GM12878 (cell line): ENCODE measurements around the gene TOM1L1. TPM values are rescaled to one million over a fixed set of nuclear protein-coding genes. Genes with fewer than 3 reads are reported as not detected.

Experiments
- ATAC-seq: fragments of 200-7000 bp; cut with Tn5 transposase; 3 replicates; pipeline ENCODE4 v1.9.1; 2020; ENCODE audit warnings: mild to moderate bottlenecking, moderate library complexity
- BruUV-seq: library from RNA; stranded (reverse); fragments of 400-500 nt; replicated peaks from 2 replicates; lab custom pipeline; 2021; lab: Mats Ljungman, UMichigan
- CTCF ChIA-PET: fragments of 300-600 bp; sonication (Branson Sonifier 250); formaldehyde crosslinking; extraction: SDS; loops from one replicate; lab custom pipeline; 2021; ENCODE audit warnings: inconsistent platforms; lab: Yijun Ruan, JAX
- POLR2A ChIA-PET: fragments of 350-600 bp; formaldehyde crosslinking; extraction: SDS; loops from one replicate; lab custom pipeline; 2021; ENCODE audit warnings: inconsistent platforms; lab: Charles Lee
- RAD21 ChIA-PET: fragments of 300-600 bp; sonication (Branson Sonifier 250); formaldehyde crosslinking; loops from one replicate; lab custom pipeline; 2023; ENCODE audit warnings: antibody characterized with exemption; ENCODE audit not compliant: unreplicated experiment; lab: Charles Lee
- SMC1A ChIA-PET: fragments of 300-600 bp; sonication (Branson Sonifier 250); formaldehyde crosslinking; loops from one replicate; lab custom pipeline; 2023; ENCODE audit not compliant: unreplicated experiment, uncharacterized antibody; lab: Charles Lee
- DNase-seq: peaks from one replicate; pipeline ENCODE4 v3.0.0-alpha.2; 2011; ENCODE audit warnings: low read depth, low spot score
- FAIRE-seq: peaks from 3 replicates; lab custom pipeline; 2011; peaks lifted over from hg19 to GRCh38; lab: Jason Lieb, UNC
- H2AFZ ChIP-seq: 2 replicates; pipeline ENCODE4 v1.6.0; 2011; ENCODE audit warnings: low read depth, low read length, control low read depth; ENCODE audit not compliant: control insufficient read depth
- H3K27ac ChIP-seq: 2 replicates; pipeline ENCODE4 v1.5.1; 2011; ENCODE audit warnings: control low read depth; ENCODE audit not compliant: control insufficient read depth, insufficient read depth
- H3K27me3 ChIP-seq, 2 experiments: replicated peaks in 1 of 2; 2 replicates each; pipeline versions ENCODE4 v1.6.0 to v1.6.1; 2011; ENCODE audit warnings: low read length in 1 of 2; ENCODE audit not compliant: control insufficient read depth in 2 of 2, insufficient read depth in 2 of 2
- H3K36me3 ChIP-seq, 2 experiments: 2 replicates each; pipeline ENCODE4 v1.5.1; 2011; ENCODE audit warnings: low read length in 1 of 2; ENCODE audit not compliant: control insufficient read depth in 2 of 2, insufficient read depth in 2 of 2
- H3K4me1 ChIP-seq: 2 replicates; pipeline ENCODE4 v1.6.1; 2011; ENCODE audit warnings: mild to moderate bottlenecking, low read length, moderate library complexity, mixed read lengths; ENCODE audit not compliant: control insufficient read depth, insufficient read depth
- H3K4me2 ChIP-seq: 2 replicates; pipeline ENCODE4 v1.6.0; 2011; ENCODE audit warnings: control low read depth; ENCODE audit not compliant: control insufficient read depth, insufficient read depth
- H3K4me3 ChIP-seq: fragments of 200-600 bp; sonication (generic); 2 replicates; pipeline ENCODE4 v1.5.1; 2016
- H3K79me2 ChIP-seq: 2 replicates; pipeline ENCODE4 v1.6.0; 2011; ENCODE audit warnings: low read length; ENCODE audit not compliant: control insufficient read depth, insufficient read depth
- H3K9ac ChIP-seq: 2 replicates; pipeline ENCODE4 v1.8.0; 2011; ENCODE audit warnings: low read length, control low read depth, mixed read lengths; ENCODE audit not compliant: control insufficient read depth, insufficient read depth
- H3K9me3 ChIP-seq: replicated peaks from 3 replicates; pipeline ENCODE4 v1.5.1; 2011; ENCODE audit warnings: mild to moderate bottlenecking, low read length; ENCODE audit not compliant: control insufficient read depth, insufficient read depth
- H4K20me1 ChIP-seq: 2 replicates; pipeline ENCODE4 v1.6.0; 2011; ENCODE audit not compliant: control insufficient read depth, insufficient read depth
- ATF7 ChIP-seq: fragments of 450-650 bp; IDR thresholded peaks from 2 replicates; pipeline ENCODE4 v1.6.1; 2016; ENCODE audit warnings: low read depth, mild to moderate bottlenecking
- BACH1 ChIP-seq: fragments of 450-650 bp; IDR thresholded peaks from 2 replicates; pipeline ENCODE4 v1.6.1; 2017; ENCODE audit warnings: mild to moderate bottlenecking, borderline replicate concordance
- CREM ChIP-seq: IDR thresholded peaks from 2 replicates; pipeline ENCODE4 v1.6.1; 2014; ENCODE audit warnings: antibody characterized with exemption, low read depth
- GABPA ChIP-seq: IDR thresholded peaks from 2 replicates; pipeline ENCODE4 v1.6.1; 2014; ENCODE audit warnings: antibody characterized with exemption, low read depth, mild to moderate bottlenecking, inconsistent platforms
- IKZF1 ChIP-seq: fragments of 450-650 bp; conservative IDR thresholded peaks from 2 replicates; pipeline ENCODE4 v1.6.1; 2017; ENCODE audit warnings: antibody characterized with exemption, mild to moderate bottlenecking
- MEF2A ChIP-seq: IDR thresholded peaks from 2 replicates; pipeline ENCODE4 v1.6.1; 2011; ENCODE audit warnings: low read depth, mild to moderate bottlenecking, low read length, moderate library complexity; ENCODE audit not compliant: insufficient read depth
- MYB ChIP-seq: fragments of 150-350 bp; IDR thresholded peaks from 2 replicates; pipeline ENCODE4 v1.6.1; 2014; ENCODE audit warnings: mild to moderate bottlenecking, low read depth, low read length, borderline replicate concordance
- NR2C1 ChIP-seq: fragments of 450-650 bp; IDR thresholded peaks from 2 replicates; pipeline ENCODE4 v1.6.1; 2017; ENCODE audit warnings: antibody characterized with exemption, mild to moderate bottlenecking, moderate library complexity
- POLR2AphosphoS5 ChIP-seq: IDR thresholded peaks from 2 replicates; pipeline ENCODE4 v1.6.1; 2011; ENCODE audit warnings: mild to moderate bottlenecking, low read length, inconsistent platforms
- SMARCA5 ChIP-seq: fragments of 450-650 bp; IDR thresholded peaks from 2 replicates; pipeline ENCODE4 v1.6.1; 2017; ENCODE audit warnings: mild to moderate bottlenecking
- WGBS: methylation state at CpG from one replicate; pipeline ENCODE4 v1.1.6; 2016; ENCODE audit warnings: low lambda C conversion rate; ENCODE audit not compliant: insufficient replicate concordance, insufficient coverage; ENCODE audit errors: missing lambda C conversion rate; 5-methylcytosine and 5-hydroxymethylcytosine counted together
- in situ Hi-C: fragments of 300-500 bp; cut with MboI; formaldehyde crosslinking; loops from 9 replicates; pipeline ENCODE4 v1.14.3; 2018; ENCODE audit warnings: mixed read lengths
- intact Hi-C: fragments of 100-400 bp; cut with micrococcal nuclease; formaldehyde crosslinking; loops from one replicate; pipeline ENCODE4 v1.14.2; 2022; ENCODE audit not compliant: unreplicated experiment
- polyA plus RNA-seq, 11 experiments: library from polyadenylated mRNA; depleted of rRNA in 4 of 11; unstranded in 6 of 11; stranded (reverse) in 5 of 11; fragments of >200 nt; fragmentation: Nextera tagmentation in 4 of 11; fragmentation: Illumina TruSeq in 1 of 11; extraction: Ambion mirVana in 4 of 11; extraction: Trizol in 1 of 11; gene quantifications; 1 replicate in 1 of 11; 2 replicates in 10 of 11; pipeline versions ENCODE4 v1.2.1 to v1.2.3, GENCODE V29; 2011 to 2016; ENCODE audit warnings: inconsistent platforms in 2 of 11, missing spikeins in 2 of 11, low read depth in 1 of 11
- total RNA-seq, 4 experiments: library from RNA; depleted of rRNA in 3 of 4; stranded (reverse); fragments of >200 nt in 3 of 4; fragmentation: Illumina TruSeq in 1 of 4; extraction: Trizol in 1 of 4; gene quantifications; 2 replicates each; pipeline versions ENCODE4 v1.2.1 to v1.2.3, GENCODE V29; 2013 to 2021
- TF ChIP-seq, protein P1 (sequence below): IDR thresholded peaks from 2 replicates; pipeline ENCODE4 v1.6.1; 2012; ENCODE audit warnings: improper control_type of control experiment, low read depth, low read length; ENCODE audit not compliant: insufficient replicate concordance
- TF ChIP-seq, protein P2 (sequence below): fragments of 450-650 bp; IDR thresholded peaks from 2 replicates; pipeline ENCODE4 v1.6.1; 2016; ENCODE audit warnings: mild to moderate bottlenecking, moderate library complexity, borderline replicate concordance

Gene TOM1L1
- total and polyA plus RNA-seq, 10 of the 15 experiments (the other 5 are each of a cell fraction or from before 2014, with no cell fraction given): 1.9 to 8.8 (median 2.5) TPM

DNA sequence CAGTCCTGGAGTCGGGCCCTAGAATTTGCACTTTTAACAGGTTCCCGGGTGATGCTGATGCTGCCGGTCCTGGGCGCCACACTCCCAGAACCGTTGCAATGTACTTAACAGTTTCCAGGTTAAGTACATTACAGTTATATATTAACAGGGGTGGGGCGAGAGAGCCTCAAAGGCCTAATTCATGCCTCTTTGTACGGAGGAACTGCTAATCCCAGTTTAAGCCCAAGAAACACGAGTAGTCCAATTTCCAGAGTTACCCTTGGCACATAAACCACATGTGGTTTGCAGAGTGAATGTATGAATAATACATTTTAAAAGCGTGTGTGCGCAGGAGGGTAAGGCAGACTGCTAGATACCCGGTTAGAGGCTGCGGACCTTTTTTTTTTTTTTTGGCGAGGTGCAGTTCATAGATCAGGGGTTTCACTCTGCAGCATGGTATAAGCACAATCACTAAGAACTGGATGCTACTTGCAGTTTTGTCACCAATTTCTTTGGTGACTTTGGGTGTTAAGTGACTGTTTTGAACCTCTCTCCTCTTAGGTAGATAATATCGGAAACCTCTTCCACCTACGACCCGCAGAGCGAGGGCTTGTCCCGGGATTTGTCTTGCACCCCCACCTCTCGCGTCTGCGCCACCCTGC, 67.1 kb downstream of the TOM1L1 start (continued):
- TF ChIP-seq, protein P1, sequence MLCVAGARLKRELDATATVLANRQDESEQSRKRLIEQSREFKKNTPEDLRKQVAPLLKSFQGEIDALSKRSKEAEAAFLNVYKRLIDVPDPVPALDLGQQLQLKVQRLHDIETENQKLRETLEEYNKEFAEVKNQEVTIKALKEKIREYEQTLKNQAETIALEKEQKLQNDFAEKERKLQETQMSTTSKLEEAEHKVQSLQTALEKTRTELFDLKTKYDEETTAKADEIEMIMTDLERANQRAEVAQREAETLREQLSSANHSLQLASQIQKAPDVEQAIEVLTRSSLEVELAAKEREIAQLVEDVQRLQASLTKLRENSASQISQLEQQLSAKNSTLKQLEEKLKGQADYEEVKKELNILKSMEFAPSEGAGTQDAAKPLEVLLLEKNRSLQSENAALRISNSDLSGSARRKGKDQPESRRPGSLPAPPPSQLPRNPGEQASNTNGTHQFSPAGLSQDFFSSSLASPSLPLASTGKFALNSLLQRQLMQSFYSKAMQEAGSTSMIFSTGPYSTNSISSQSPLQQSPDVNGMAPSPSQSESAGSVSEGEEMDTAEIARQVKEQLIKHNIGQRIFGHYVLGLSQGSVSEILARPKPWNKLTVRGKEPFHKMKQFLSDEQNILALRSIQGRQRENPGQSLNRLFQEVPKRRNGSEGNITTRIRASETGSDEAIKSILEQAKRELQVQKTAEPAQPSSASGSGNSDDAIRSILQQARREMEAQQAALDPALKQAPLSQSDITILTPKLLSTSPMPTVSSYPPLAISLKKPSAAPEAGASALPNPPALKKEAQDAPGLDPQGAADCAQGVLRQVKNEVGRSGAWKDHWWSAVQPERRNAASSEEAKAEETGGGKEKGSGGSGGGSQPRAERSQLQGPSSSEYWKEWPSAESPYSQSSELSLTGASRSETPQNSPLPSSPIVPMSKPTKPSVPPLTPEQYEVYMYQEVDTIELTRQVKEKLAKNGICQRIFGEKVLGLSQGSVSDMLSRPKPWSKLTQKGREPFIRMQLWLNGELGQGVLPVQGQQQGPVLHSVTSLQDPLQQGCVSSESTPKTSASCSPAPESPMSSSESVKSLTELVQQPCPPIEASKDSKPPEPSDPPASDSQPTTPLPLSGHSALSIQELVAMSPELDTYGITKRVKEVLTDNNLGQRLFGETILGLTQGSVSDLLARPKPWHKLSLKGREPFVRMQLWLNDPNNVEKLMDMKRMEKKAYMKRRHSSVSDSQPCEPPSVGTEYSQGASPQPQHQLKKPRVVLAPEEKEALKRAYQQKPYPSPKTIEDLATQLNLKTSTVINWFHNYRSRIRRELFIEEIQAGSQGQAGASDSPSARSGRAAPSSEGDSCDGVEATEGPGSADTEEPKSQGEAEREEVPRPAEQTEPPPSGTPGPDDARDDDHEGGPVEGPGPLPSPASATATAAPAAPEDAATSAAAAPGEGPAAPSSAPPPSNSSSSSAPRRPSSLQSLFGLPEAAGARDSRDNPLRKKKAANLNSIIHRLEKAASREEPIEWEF: no peak
- TF ChIP-seq GABPA (no peak), CREM (no peak), ATF7 (no peak)

DNA sequence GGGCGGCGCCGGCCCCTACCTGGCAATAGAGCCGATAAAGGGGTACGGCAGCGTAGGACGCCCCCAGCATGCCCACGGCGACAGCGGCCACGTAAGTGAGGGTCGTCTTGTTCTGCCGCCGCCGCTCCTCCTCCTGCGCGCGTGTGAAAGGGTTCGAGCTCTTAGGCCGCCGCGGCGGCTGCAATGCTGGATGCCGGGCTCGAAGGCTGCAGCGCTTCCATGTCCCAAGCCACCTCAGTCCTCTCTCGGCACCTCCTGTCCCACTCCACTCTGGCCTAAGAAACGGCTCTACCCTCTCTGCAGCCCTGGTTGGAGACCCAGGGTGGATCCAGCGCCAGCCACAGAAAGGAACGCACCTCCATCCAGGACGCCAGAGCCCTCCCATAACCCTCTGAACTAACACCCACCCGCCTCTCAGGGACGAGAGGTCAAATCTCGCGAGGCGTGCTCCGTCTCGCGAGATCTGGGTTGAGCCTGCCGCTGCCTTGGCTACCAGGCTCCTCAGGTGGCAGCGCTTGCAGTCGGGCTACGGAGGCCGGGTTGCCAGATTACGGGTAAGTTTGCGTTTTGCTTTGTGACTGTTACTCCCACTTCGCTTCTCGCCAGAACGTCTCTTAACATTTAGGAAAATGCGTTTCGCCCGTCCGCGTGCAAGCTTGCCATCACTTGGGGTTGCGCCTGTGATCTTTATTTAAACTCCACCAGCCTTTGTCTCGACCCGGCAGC, 67.8 kb downstream of the TOM1L1 start, which contains the start of the genes COX11 and STXBP4:
COX11 (minus strand) TSS at position 393 of the 726 bp plus-strand sequence; CDS start at position 385, 8 bp downstream.
STXBP4 (plus strand) TSS at position 504 of the 726 bp plus-strand sequence. CDS start 17,455 bp downstream, outside the sequence.
- FAIRE-seq: peak; percentile 87
- Histone ChIP-seq H3K4me2 (peak within 1 kb of the TSS; percentile 85), H4K20me1 (no peaks in the 10 kb centered on the region), H3K36me3 (no peaks in the 10 kb centered on the region), H3K27ac (peak within 1 kb of the TSS; percentile 85), H3K9me3 (no peaks in the 10 kb centered on the region), H3K9ac (peak within 1 kb of the TSS; percentile 92), H3K79me2 (peaks cover 45% of the 10 kb centered on the region), H2AFZ (peak within 1 kb of the TSS; percentile 99), H3K4me1 (peaks cover 8% of the 10 kb centered on the region; the same call in 1 of the 2 replicates), H3K4me3 (peak within 1 kb of the TSS; percentile 89), H3K27me3 (no peaks in the 10 kb centered on the region)
- SMC1A ChIA-PET: interaction anchor here (0.8 to 2.2 kb wide), 4 partner anchors 17 to 272 kb away, joined by 3 to 8 read pairs (median 4); no protein-coding TSS in a partner anchor
- BruUV-seq: TSS peak; percentile 69
- peak; percentile 95 for DNase-seq
- in situ Hi-C loops: no loop called here
- POLR2A ChIA-PET: interaction anchor here (1.1 kb wide), 1 partner anchor 9 kb away, joined by 3 read pairs; no protein-coding TSS in a partner anchor
- ATAC-seq: peak; percentile 94
- RAD21 ChIA-PET: no interaction called here
- intact Hi-C loops: loop anchor here (2.0 kb wide), 1 partner anchor 66 kb away; no protein-coding TSS in a partner anchor
- CTCF ChIA-PET: interaction anchor here (1.5 to 3.1 kb wide), 2 partner anchors 24 to 37 kb away, joined by 3 to 26 read pairs; no protein-coding TSS in a partner anchor
- under 1% methylated on average over 57 of the region's 57 CpGs for WGBS
- peak; percentile 72 for TF ChIP-seq NR2C1
- no peak for TF ChIP-seq MEF2A
- peak; percentile 21 for TF ChIP-seq IKZF1
- no peak for TF ChIP-seq MYB
- TF ChIP-seq, protein P2, sequence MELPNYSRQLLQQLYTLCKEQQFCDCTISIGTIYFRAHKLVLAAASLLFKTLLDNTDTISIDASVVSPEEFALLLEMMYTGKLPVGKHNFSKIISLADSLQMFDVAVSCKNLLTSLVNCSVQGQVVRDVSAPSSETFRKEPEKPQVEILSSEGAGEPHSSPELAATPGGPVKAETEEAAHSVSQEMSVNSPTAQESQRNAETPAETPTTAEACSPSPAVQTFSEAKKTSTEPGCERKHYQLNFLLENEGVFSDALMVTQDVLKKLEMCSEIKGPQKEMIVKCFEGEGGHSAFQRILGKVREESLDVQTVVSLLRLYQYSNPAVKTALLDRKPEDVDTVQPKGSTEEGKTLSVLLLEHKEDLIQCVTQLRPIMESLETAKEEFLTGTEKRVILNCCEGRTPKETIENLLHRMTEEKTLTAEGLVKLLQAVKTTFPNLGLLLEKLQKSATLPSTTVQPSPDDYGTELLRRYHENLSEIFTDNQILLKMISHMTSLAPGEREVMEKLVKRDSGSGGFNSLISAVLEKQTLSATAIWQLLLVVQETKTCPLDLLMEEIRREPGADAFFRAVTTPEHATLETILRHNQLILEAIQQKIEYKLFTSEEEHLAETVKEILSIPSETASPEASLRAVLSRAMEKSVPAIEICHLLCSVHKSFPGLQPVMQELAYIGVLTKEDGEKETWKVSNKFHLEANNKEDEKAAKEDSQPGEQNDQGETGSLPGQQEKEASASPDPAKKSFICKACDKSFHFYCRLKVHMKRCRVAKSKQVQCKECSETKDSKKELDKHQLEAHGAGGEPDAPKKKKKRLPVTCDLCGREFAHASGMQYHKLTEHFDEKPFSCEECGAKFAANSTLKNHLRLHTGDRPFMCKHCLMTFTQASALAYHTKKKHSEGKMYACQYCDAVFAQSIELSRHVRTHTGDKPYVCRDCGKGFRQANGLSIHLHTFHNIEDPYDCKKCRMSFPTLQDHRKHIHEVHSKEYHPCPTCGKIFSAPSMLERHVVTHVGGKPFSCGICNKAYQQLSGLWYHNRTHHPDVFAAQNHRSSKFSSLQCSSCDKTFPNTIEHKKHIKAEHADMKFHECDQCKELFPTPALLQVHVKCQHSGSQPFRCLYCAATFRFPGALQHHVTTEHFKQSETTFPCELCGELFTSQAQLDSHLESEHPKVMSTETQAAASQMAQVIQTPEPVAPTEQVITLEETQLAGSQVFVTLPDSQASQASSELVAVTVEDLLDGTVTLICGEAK: peak; percentile 74
- TF ChIP-seq SMARCA5: peak; percentile 44; the same call in 1 of the 2 replicates
- TF ChIP-seq POLR2AphosphoS5: peak; percentile 94
- no peak for TF ChIP-seq BACH1
